GM21381 (cell line): ENCODE data around the gene BCL6.
"Not testable (repeated sequence)": the region's sequence is repeated elsewhere in the genome, so short reads cannot be mapped to it uniquely, and the experiment has no call there.

Experiments used
- ATAC-seq: cut with Tn5 transposase; IDR thresholded peaks from one replicate; pipeline ENCODE4 v1.9.1; 2021; ENCODE audit warnings: mild to moderate bottlenecking, moderate library complexity; ENCODE audit not compliant: unreplicated experiment

Gene BCL6

GRCh38 chr3:187684880-187685279 lies 60.4 kb downstream of the BCL6 start:
- no peak for ATAC-seq

DNA sequence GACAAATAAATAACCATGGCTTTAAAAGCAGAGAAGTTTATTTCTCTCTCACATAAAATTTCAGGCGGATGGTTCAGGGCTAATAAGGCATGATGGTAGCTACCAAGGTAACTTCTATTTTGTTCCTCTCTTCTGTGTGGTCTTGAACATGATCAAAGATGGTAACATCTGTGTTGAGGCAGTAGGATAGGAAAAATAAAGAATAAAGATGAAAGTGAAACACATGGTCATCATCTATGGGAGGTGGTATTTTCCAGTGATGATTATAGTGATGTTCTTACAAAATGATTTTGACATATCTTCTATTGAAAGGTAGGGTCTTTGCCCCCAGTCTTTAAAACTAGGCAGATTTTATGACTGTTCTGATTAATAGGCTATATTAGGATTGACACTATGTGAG lies 60.8 kb downstream of the BCL6 start:
- no peak for ATAC-seq

DNA sequence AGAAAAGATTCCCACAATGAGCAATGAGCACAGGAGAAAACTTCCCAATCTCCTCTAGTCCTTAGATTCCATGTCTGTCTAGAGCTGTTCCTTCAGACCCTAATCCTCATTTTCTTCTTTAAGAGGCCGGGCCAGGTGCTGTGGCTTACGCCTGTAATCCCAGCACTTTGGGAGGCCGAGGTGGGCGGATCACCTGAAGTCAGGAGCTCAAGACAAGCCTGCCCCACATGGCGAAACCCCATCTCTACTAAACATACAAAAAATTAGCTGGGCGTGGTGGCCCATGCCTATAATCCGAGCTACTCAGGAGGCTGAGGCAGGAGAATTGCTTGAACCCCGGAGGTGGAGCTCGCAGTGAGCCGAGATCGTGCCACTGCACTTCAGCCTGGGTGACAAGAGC lies 63.5 kb downstream of the BCL6 start:
- ATAC-seq: not testable (repeated sequence)

GRCh38 chr3:187679638-187680396 lies 65.5 kb downstream of the BCL6 start:
- ATAC-seq: no peak

DNA sequence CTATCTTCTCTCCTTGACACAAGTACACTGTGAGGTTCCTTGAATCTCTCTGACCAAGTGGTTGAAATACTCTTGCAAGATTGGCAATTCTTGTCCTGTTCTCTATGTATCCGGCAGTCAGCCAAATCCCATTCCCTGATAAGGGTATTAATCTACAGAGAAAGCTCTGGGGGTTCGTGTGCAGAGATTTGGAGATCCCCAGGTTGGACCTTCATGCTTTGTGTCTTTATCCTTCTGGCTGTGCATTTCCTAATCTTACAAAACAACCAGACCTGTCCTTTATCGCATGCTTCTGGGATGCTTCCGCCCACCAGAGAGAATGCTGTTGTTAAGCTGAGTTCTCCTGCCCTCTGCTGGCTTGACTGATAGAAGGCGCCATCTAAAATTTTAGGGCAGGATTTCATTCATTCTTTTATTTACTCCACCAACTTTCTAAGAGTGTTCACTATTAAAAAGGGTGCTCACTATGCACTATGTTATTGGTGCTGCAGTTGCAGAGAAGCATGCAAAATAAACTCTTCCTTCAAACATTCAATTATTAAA lies 66.5 kb downstream of the BCL6 start:
- no peak for ATAC-seq

DNA sequence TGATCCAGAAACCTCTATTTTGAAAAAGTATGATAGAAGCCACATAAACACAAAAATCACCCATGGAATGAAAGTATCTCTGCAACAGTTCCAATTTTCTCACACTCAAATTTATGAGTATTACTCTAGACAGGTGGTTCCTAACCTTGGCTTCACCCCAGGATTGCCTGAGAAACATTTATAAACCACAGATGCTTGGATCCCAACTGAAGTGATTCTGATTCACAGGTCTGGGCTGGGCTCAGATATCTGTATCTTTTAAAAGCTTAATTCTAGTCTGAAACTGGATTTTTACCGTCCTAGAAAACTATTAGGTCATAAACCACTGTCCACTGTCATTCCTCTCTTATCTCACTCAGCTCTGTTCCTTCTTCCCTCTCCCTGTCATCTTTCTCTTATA lies 67.7 kb downstream of the BCL6 start:
- ATAC-seq: no peak

DNA sequence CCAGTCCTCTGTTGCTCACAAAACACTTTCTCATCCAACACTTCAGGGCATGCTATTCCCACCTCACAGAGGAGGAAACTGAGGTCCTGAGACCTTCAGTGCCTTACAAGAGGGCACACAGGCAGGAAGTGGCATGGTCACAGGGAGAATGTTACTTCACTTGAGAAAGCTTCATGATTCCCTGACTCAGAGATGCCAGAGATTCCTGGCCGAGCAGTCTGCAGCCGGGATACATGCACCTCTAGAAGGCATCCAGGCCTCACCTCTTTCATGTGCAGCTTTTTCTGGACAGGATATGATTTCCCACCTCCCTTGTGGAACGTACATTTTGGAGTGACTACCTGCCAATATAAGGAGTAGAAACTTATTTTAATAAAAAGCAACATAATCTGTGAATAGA lies 72.3 kb downstream of the BCL6 start:
- ATAC-seq: no peak
